H1 (cell line): ENCODE data around the gene LCN10. TPM values are rescaled to one million over a fixed set of nuclear protein-coding genes. Genes with fewer than 3 reads are reported as not detected.

ENCODE experiments used
- CTCF ChIA-PET: fragments of 300-600 bp; sonication (Branson Sonifier 250); formaldehyde crosslinking; loops from one replicate; lab custom pipeline; 2021; ENCODE audit not compliant: partially characterized antibody; lab: Charles Lee
- POLR2A ChIA-PET: fragments of 300-600 bp; sonication (Branson Sonifier 250); formaldehyde crosslinking; loops from one replicate; lab custom pipeline; 2021; ENCODE audit warnings: inconsistent platforms; ENCODE audit not compliant: partially characterized antibody; lab: Charles Lee
- DNase-seq, 2 experiments: peaks; one replicate each; pipeline versions ENCODE4 v3.0.0 to v3.0.0-alpha.2; 2010 to 2022; ENCODE audit warnings: low spot score in 2 of 2, low read depth in 1 of 2, mixed read lengths in 1 of 2
- FAIRE-seq: peaks from 2 replicates; lab custom pipeline; 2011; peaks lifted over from hg19 to GRCh38; lab: Jason Lieb, UNC
- H2AFZ ChIP-seq: 2 replicates; pipeline ENCODE4 v1.8.1; 2012; ENCODE audit warnings: low read length, inconsistent platforms
- H2AK5ac ChIP-seq: 2 replicates; pipeline ENCODE4 v1.6.1; 2013; ENCODE audit warnings: low read depth, low read length
- H2BK120ac ChIP-seq: replicated peaks from 2 replicates; pipeline ENCODE3; 2013; ENCODE audit warnings: low read depth, low read length, inconsistent platforms
- H2BK12ac ChIP-seq: 2 replicates; pipeline ENCODE4 v1.6.1; 2013; ENCODE audit warnings: low read depth, low read length
- H2BK15ac ChIP-seq: 2 replicates; pipeline ENCODE4 v1.6.1; 2013; ENCODE audit warnings: low read length
- H2BK20ac ChIP-seq: 2 replicates; pipeline ENCODE4 v1.6.1; 2013; ENCODE audit warnings: low read length
- H2BK5ac ChIP-seq: 2 replicates; pipeline ENCODE4 v1.6.1; 2013; ENCODE audit warnings: low read depth, low read length
- H3K14ac ChIP-seq: 2 replicates; pipeline ENCODE4 v1.6.1; 2013; ENCODE audit warnings: inconsistent platforms; ENCODE audit not compliant: insufficient read length
- H3K18ac ChIP-seq: 2 replicates; pipeline ENCODE4 v1.6.1; 2013; ENCODE audit warnings: low read length; ENCODE audit errors: extremely low read depth
- H3K23ac ChIP-seq: 2 replicates; pipeline ENCODE4 v1.6.1; 2013; ENCODE audit warnings: inconsistent platforms; ENCODE audit not compliant: insufficient read length
- H3K23me2 ChIP-seq: 2 replicates; pipeline ENCODE4 v1.6.1; 2013; ENCODE audit warnings: low read depth, low read length
- H3K27ac ChIP-seq: 2 replicates; pipeline ENCODE4 v1.6.1; 2011; ENCODE audit warnings: low read depth, low read length, inconsistent platforms
- H3K27me3 ChIP-seq, 4 experiments: replicated peaks in 1 of 4; 1 replicate in 1 of 4; 2 replicates in 3 of 4; pipeline versions ENCODE4 v1.6.1 to v1.8.1; 2011 to 2013; ENCODE audit warnings: low read length in 3 of 4, mild to moderate bottlenecking in 3 of 4, inconsistent platforms in 2 of 4, mixed read lengths in 2 of 4, moderate library complexity in 1 of 4; ENCODE audit not compliant: control insufficient read depth in 3 of 4, insufficient read depth in 3 of 4; ENCODE audit errors: extremely low read depth in 1 of 4
- H3K36me3 ChIP-seq, 4 experiments: 2 replicates each; pipeline versions ENCODE4 v1.6.1 to v1.8.1; 2011 to 2013; ENCODE audit warnings: mild to moderate bottlenecking in 4 of 4, low read length in 3 of 4, moderate library complexity in 2 of 4, control low read depth in 1 of 4, inconsistent platforms in 1 of 4; ENCODE audit not compliant: insufficient read depth in 4 of 4, control insufficient read depth in 2 of 4
- H3K4ac ChIP-seq: replicated peaks from 2 replicates; pipeline ENCODE3; 2013; ENCODE audit warnings: low read length, low read depth, mixed read lengths, inconsistent platforms; ENCODE audit not compliant: insufficient read length
- H3K4me1 ChIP-seq, 4 experiments: replicated peaks in 1 of 4; 1 replicate in 1 of 4; 2 replicates in 3 of 4; pipeline versions ENCODE4 v1.6.1 to v1.8.1; 2011 to 2013; ENCODE audit warnings: low read length in 3 of 4, inconsistent platforms in 2 of 4, mixed read lengths in 1 of 4; ENCODE audit not compliant: insufficient read depth in 4 of 4, control insufficient read depth in 3 of 4
- H3K4me2 ChIP-seq, 2 experiments: 2 replicates each; pipeline versions ENCODE4 v1.6.1 to v1.8.1; 2011 to 2013; ENCODE audit warnings: low read depth in 2 of 2, low read length in 2 of 2, control low read depth in 1 of 2, inconsistent platforms in 1 of 2, mild to moderate bottlenecking in 1 of 2; ENCODE audit not compliant: insufficient read depth in 1 of 2
- H3K4me3 ChIP-seq, 4 experiments: fragments of 200-600, 300-600 bp in 1 of 4; sonication (generic), shearing (Covaris generic), sonication (Bioruptor Twin) in 1 of 4; 2 replicates each; pipeline versions ENCODE4 v1.5.1 to v1.8.1; 2011 to 2016; ENCODE audit warnings: low read length in 4 of 4, low read depth in 3 of 4, control low read depth in 2 of 4, inconsistent platforms in 2 of 4, mild to moderate bottlenecking in 2 of 4, mixed read lengths in 1 of 4, moderate library complexity in 1 of 4; ENCODE audit not compliant: insufficient read depth in 2 of 4; ENCODE audit errors: extremely low read depth in 1 of 4
- H3K56ac ChIP-seq: replicated peaks from 2 replicates; pipeline ENCODE3; 2013; ENCODE audit warnings: low read depth, mild to moderate bottlenecking, mixed read lengths, low read length, inconsistent platforms; ENCODE audit not compliant: insufficient read length
- H3K79me1 ChIP-seq: 2 replicates; pipeline ENCODE4 v1.6.1; 2013; ENCODE audit warnings: low read depth, low read length, control low read depth
- H3K79me2 ChIP-seq, 2 experiments: 2 replicates each; pipeline versions ENCODE4 v1.6.1 to v1.8.1; 2012 to 2013; ENCODE audit warnings: low read length in 2 of 2, mild to moderate bottlenecking in 2 of 2, inconsistent platforms in 1 of 2; ENCODE audit not compliant: insufficient read depth in 2 of 2, control insufficient read depth in 1 of 2
- H3K9ac ChIP-seq, 4 experiments: replicated peaks in 1 of 4; 1 replicate in 1 of 4; 2 replicates in 3 of 4; pipeline versions ENCODE4 v1.6.1 to v1.8.1; 2011 to 2013; ENCODE audit warnings: low read depth in 3 of 4, low read length in 3 of 4, control low read depth in 2 of 4, mild to moderate bottlenecking in 2 of 4, moderate library complexity in 2 of 4, inconsistent platforms in 1 of 4; ENCODE audit errors: extremely low read depth in 1 of 4
- H3K9me3 ChIP-seq, 2 experiments: 2 replicates each; pipeline versions ENCODE4 v1.6.1 to v1.8.1; 2012 to 2013; ENCODE audit warnings: mild to moderate bottlenecking in 2 of 2, moderate library complexity in 2 of 2, control low read depth in 1 of 2, inconsistent platforms in 1 of 2, low read depth in 1 of 2, low read length in 1 of 2, mixed read lengths in 1 of 2; ENCODE audit not compliant: insufficient read depth in 2 of 2
- H4K20me1 ChIP-seq, 2 experiments: replicated peaks in 1 of 2; 2 replicates each; pipeline versions ENCODE3 to v1.8.1; 2011 to 2013; ENCODE audit warnings: inconsistent platforms in 2 of 2, low read length in 2 of 2, mild to moderate bottlenecking in 1 of 2; ENCODE audit not compliant: insufficient read depth in 2 of 2, control insufficient read depth in 1 of 2
- H4K5ac ChIP-seq: 2 replicates; pipeline ENCODE4 v1.6.1; 2013; ENCODE audit warnings: low read length, low read depth, mixed read lengths, inconsistent platforms; ENCODE audit not compliant: insufficient read length
- H4K8ac ChIP-seq: 2 replicates; pipeline ENCODE4 v1.8.0; 2013; ENCODE audit warnings: mild to moderate bottlenecking, moderate library complexity, low read length, inconsistent platforms; ENCODE audit not compliant: insufficient read depth; ENCODE audit errors: extremely low read depth
- H4K91ac ChIP-seq: replicated peaks from 2 replicates; pipeline ENCODE3; 2013; ENCODE audit warnings: low read length, mixed read lengths, inconsistent platforms; ENCODE audit not compliant: insufficient read length
- POLR2AphosphoS5 ChIP-seq: IDR thresholded peaks from 2 replicates; pipeline ENCODE4 v1.6.1; 2011; ENCODE audit warnings: low read depth, low read length
- TEAD4 ChIP-seq: IDR thresholded peaks from 2 replicates; pipeline ENCODE4 v1.6.1; 2012; ENCODE audit warnings: low read depth, low read length, inconsistent platforms, mixed read lengths
- WGBS, 2 experiments: shearing (Covaris generic) in 1 of 2; methylation state at CpG; one replicate each; pipeline versions ENCODE4 v1.1.6 to v1.1.7; 2013 to 2015; ENCODE audit warnings: low lambda C conversion rate in 2 of 2, mixed read lengths in 2 of 2, inconsistent platforms in 1 of 2, low coverage in 1 of 2, missing lambda C conversion rate in 1 of 2; ENCODE audit not compliant: insufficient replicate concordance in 2 of 2, insufficient coverage in 1 of 2, insufficient read length in 1 of 2; ENCODE audit errors: extremely low coverage in 1 of 2, missing lambda C conversion rate in 1 of 2; 5-methylcytosine and 5-hydroxymethylcytosine counted together
- polyA plus RNA-seq, 7 experiments: library from polyadenylated mRNA; depleted of rRNA in 3 of 7; stranded (reverse) in 5 of 7; unstranded in 2 of 7; fragments of >200 nt in 5 of 7; fragments of 200-250 nt in 2 of 7; gene quantifications; 1 replicate in 5 of 7; 2 replicates in 1 of 7; 4 replicates in 1 of 7; pipeline versions ENCODE4 v1.2.1 to v1.2.3, GENCODE V29; 2011 to 2013; ENCODE audit warnings: missing spikeins in 2 of 7, mixed read lengths in 2 of 7
- total RNA-seq: library from RNA; stranded (reverse); fragmentation: NEBNext Ultra II Directional; extraction: Animal tissue kit (Norgen Biotek cat#: 25700); gene quantifications from 2 replicates; pipeline ENCODE4 v1.2.1, GENCODE V29; 2021

Gene LCN10
- total and polyA plus RNA-seq, 2 of the 8 experiments (the other 6 are each of a cell fraction or from before 2014, with no cell fraction given) = 2.6 to 2.8 TPM

GRCh38 chr9:136725612-136726011 is 17.1 kb downstream of the LCN10 start:
- no peaks in the 10 kb centered on the region for H3K9me3 ChIP-seq
- TF ChIP-seq POLR2AphosphoS5 (peak; percentile 49; the same call in 1 of the 2 replicates), TEAD4 (no peak)
- H3K23ac ChIP-seq = no peak overlapping the region
- CTCF ChIA-PET = interaction anchor here (6.8 kb wide), 1 partner anchor 8 kb away, joined by 62 read pairs; no protein-coding TSS in a partner anchor
- H2BK120ac ChIP-seq = no peak overlapping the region
- H3K18ac ChIP-seq = no peak overlapping the region; the same call in 1 of the 2 replicates
- H3K14ac ChIP-seq = no peak overlapping the region
- H4K91ac ChIP-seq = no peak overlapping the region
- POLR2A ChIA-PET = interaction anchor here (0.6 to 14.1 kb wide), 9 partner anchors 9 to 358 kb away, joined by 3 to 223 read pairs (median 3); partner anchors contain the start of genes DIPK1B, LCN10, LCN6 and LCN8
- no peak overlapping the region for H2BK5ac ChIP-seq
- no peak overlapping the region for H4K5ac ChIP-seq
- no peak overlapping the region for H4K8ac ChIP-seq
- 0 out of 2 replicates have a peak overlapping the region, but pooled peaks have one; percentile 62 for H3K27ac ChIP-seq
- peaks cover 0 to 9% (median 5%) of the 10 kb centered on the region in 4 experiments; a peak in 5 of 7 replicates for H3K27me3 ChIP-seq
- H3K4ac ChIP-seq = no peak overlapping the region
- peak overlapping the region in 2 of 4 experiments; percentile 3 to 95; a peak in 1 of 8 replicates for H3K4me3 ChIP-seq
- FAIRE-seq = no peak
- 89% methylated on average over 10 of the region's 10 CpGs; no CpG with 5 or more reads in 1 of the 2 experiments for WGBS, 2 experiments
- H4K20me1 ChIP-seq = peaks cover 30 to 46% of the 10 kb centered on the region in 2 experiments
- peaks cover 3 to 16% (median 5%) of the 10 kb centered on the region in 4 experiments for H3K4me1 ChIP-seq
- H3K79me1 ChIP-seq = peaks cover 12% of the 10 kb centered on the region
- H2BK15ac ChIP-seq = no peak overlapping the region
- no peak for DNase-seq
- peaks cover 19 to 49% (median 35%) of the 10 kb centered on the region in 4 experiments for H3K36me3 ChIP-seq
- H2BK12ac ChIP-seq = no peak overlapping the region
- no peak overlapping the region for H3K9ac ChIP-seq
- no peak overlapping the region for H3K56ac ChIP-seq
- H2BK20ac ChIP-seq = no peak overlapping the region
- H2AK5ac ChIP-seq = no peak overlapping the region
- H3K4me2 ChIP-seq = peak overlapping the region; percentile 88 to 90
- H3K23me2 ChIP-seq = peaks cover 13% of the 10 kb centered on the region; the same call in 1 of the 2 replicates
- H2AFZ ChIP-seq = no peak overlapping the region
- H3K79me2 ChIP-seq = peaks cover 8 to 36% of the 10 kb centered on the region in 2 experiments
